HepG2 (cell line): ENCODE results near the gene S100A13. TPM values are rescaled to one million over a fixed set of nuclear protein-coding genes. Genes with fewer than 3 reads are reported as not detected.

Source experiments
- ERF ChIP-seq: IDR thresholded peaks from 2 replicates; pipeline ENCODE4 v1.6.1; 2018; ENCODE audit warnings: missing biosample characterization, missing genetic modification reagents
- KDM5B ChIP-seq: sonication (generic); formaldehyde crosslinking; IDR thresholded peaks from 2 replicates; pipeline ENCODE4 v1.4.0; 2020; ENCODE audit warnings: missing genetic modification reagents, mild to moderate bottlenecking, borderline replicate concordance
- KLF16 ChIP-seq, 2 experiments: sonication (generic) in 1 of 2; formaldehyde crosslinking in 1 of 2; IDR thresholded peaks; 2 replicates each; pipeline versions ENCODE4 v1.6.1 to v1.8.0; 2016 to 2023; ENCODE audit warnings: missing genetic modification reagents in 2 of 2, missing compliant biosample characterization in 1 of 2
- MEIS1 ChIP-seq: sonication (generic); formaldehyde crosslinking; IDR thresholded peaks from 2 replicates; pipeline ENCODE4 v1.9.0; 2021; ENCODE audit warnings: mild to moderate bottlenecking, missing genetic modification reagents, moderate library complexity, borderline replicate concordance
- MTF1 ChIP-seq: sonication (generic); formaldehyde crosslinking; IDR thresholded peaks from 2 replicates; pipeline ENCODE4 v1.5.0; 2020; ENCODE audit warnings: missing genetic modification reagents
- NR0B2 ChIP-seq: sonication (generic); formaldehyde crosslinking; IDR thresholded peaks from 2 replicates; pipeline ENCODE4 v1.4.0; 2020; ENCODE audit warnings: mild to moderate bottlenecking, missing genetic modification reagents
- POGZ ChIP-seq: sonication (generic); formaldehyde crosslinking; IDR thresholded peaks from 2 replicates; pipeline ENCODE4 v1.4.0; 2020; ENCODE audit warnings: mild to moderate bottlenecking, missing genetic modification reagents
- SMAD1 ChIP-seq: sonication (generic); formaldehyde crosslinking; IDR thresholded peaks from 2 replicates; pipeline ENCODE4 v1.4.0; 2020; ENCODE audit warnings: missing genetic modification reagents, low read depth, mild to moderate bottlenecking, borderline replicate concordance
- TEAD3 ChIP-seq: optimal IDR thresholded peaks from 2 replicates; pipeline ENCODE3; 2016; ENCODE audit warnings: borderline replicate concordance
- ZBTB38 ChIP-seq: sonication (generic); formaldehyde crosslinking; IDR thresholded peaks from 2 replicates; pipeline ENCODE4 v1.5.1; 2020; ENCODE audit warnings: mild to moderate bottlenecking, missing genetic modification reagents
- ZMYM4 ChIP-seq: sonication (generic); formaldehyde crosslinking; IDR thresholded peaks from 2 replicates; pipeline ENCODE4 v1.8.1; 2023; ENCODE audit warnings: mild to moderate bottlenecking, missing genetic modification reagents
- ZNF232 ChIP-seq: sonication (generic); formaldehyde crosslinking; IDR thresholded peaks from 2 replicates; pipeline ENCODE4 v1.4.0; 2020; ENCODE audit warnings: missing genetic modification reagents, borderline replicate concordance
- ZNF333 ChIP-seq: sonication (generic); formaldehyde crosslinking; IDR thresholded peaks from 2 replicates; pipeline ENCODE4 v1.4.0; 2020; ENCODE audit warnings: mild to moderate bottlenecking, missing genetic modification reagents, borderline replicate concordance
- ZNF576 ChIP-seq: sonication (generic); formaldehyde crosslinking; IDR thresholded peaks from 2 replicates; pipeline ENCODE4 v1.4.0; 2020; ENCODE audit warnings: mild to moderate bottlenecking, missing genetic modification reagents
- ZNF776 ChIP-seq: sonication (generic); formaldehyde crosslinking; IDR thresholded peaks from 2 replicates; pipeline ENCODE4 v1.4.0; 2020; ENCODE audit warnings: mild to moderate bottlenecking, missing genetic modification reagents
- polyA plus RNA-seq, 8 experiments: library from polyadenylated mRNA; depleted of rRNA in 3 of 8; stranded (reverse) in 7 of 8; unstranded in 1 of 8; fragments of >200 nt; fragmentation: Illumina TruSeq in 4 of 8; extraction: Trizol in 4 of 8; gene quantifications; 2 replicates each; pipeline versions ENCODE4 v1.2.1 to v1.2.3, GENCODE V29; 2011 to 2016; ENCODE audit warnings: low read depth in 4 of 8, missing spikeins in 1 of 8, mixed read lengths in 1 of 8; ENCODE audit not compliant: insufficient read depth in 1 of 8
- total RNA-seq, 5 experiments: library from RNA; depleted of rRNA; stranded (reverse); fragments of >200 nt; fragmentation: Illumina TruSeq; extraction: Trizol; gene quantifications; 2 replicates each; pipeline ENCODE4 v1.2.3, GENCODE V29; 2016; ENCODE audit warnings: low read depth in 1 of 5

The S100A13 gene
- total and polyA plus RNA-seq, 2 of the 13 experiments (the other 11 are each of a cell fraction or from before 2014, with no cell fraction given): 89.5 to 172 TPM

- peak; percentile 9; the same call in 1 of the 2 replicates for TF ChIP-seq MEIS1 (CRISPR knock-in tag)
- TF ChIP-seq ZBTB38 (CRISPR knock-in tag): peak; percentile 94
- 0 out of 2 replicates have a peak, but pooled peaks have one; percentile 2 for TF ChIP-seq ZMYM4 (CRISPR knock-in tag)
- TF ChIP-seq NR0B2 (CRISPR knock-in tag): 0 out of 2 replicates have a peak, but pooled peaks have one; percentile 39
- TF ChIP-seq TEAD3 (CRISPR knock-in tag): peak; percentile 63
- TF ChIP-seq SMAD1: no peak; the same call in 1 of the 2 replicates
- peak; percentile 35; the same call in 1 of the 2 replicates for TF ChIP-seq ZNF776 (CRISPR knock-in tag)
- peak; percentile 10; the same call in 1 of the 2 replicates for TF ChIP-seq ERF (CRISPR knock-in tag)
- TF ChIP-seq ZNF333: peak; percentile 73; the same call in 1 of the 2 replicates
- peak; percentile 48 for TF ChIP-seq POGZ (CRISPR knock-in tag)
- peak; percentile 71 for TF ChIP-seq KDM5B (CRISPR knock-in tag)
- no peak for TF ChIP-seq ZNF232 (CRISPR knock-in tag)
- TF ChIP-seq KLF16 (CRISPR knock-in tag; IDR thresholded peaks at IDR 0.05): 0 out of 4 replicates have a peak, but pooled peaks of 1 of the 2 experiments have one; percentile 34
- TF ChIP-seq MTF1: no peak
- TF ChIP-seq ZNF576 (CRISPR knock-in tag): 0 out of 2 replicates have a peak, but pooled peaks have one; percentile 62
Measured at GRCh38 chr1:153608089-153608682, 19.1 kb downstream of the S100A13 start (continued).
